Astrocyte (in vitro differentiated cells and primary cell): ENCODE results near the gene ZFYVE28. TPM values are rescaled to one million over a fixed set of nuclear protein-coding genes. Genes with fewer than 3 reads are reported as not detected.

ENCODE experiments used
- DNase-seq: peaks from one replicate; pipeline ENCODE4 v3.0.0-alpha.2; 2010; ENCODE audit warnings: low read depth
- FAIRE-seq: peaks from 2 replicates; lab custom pipeline; 2011; peaks lifted over from hg19 to GRCh38; lab: Jason Lieb, UNC
- H2AFZ ChIP-seq: 2 replicates; pipeline ENCODE4 v1.6.0; 2012; ENCODE audit warnings: low read depth, low read length, inconsistent platforms
- H3K27ac ChIP-seq: 2 replicates; pipeline ENCODE4 v1.5.1; 2011; ENCODE audit warnings: low read depth, low read length, inconsistent platforms
- H3K27me3 ChIP-seq: 2 replicates; pipeline ENCODE4 v1.6.0; 2011; ENCODE audit warnings: low read length, inconsistent platforms; ENCODE audit not compliant: insufficient read depth
- H3K36me3 ChIP-seq: 2 replicates; pipeline ENCODE4 v1.5.1; 2011; ENCODE audit warnings: low read length, inconsistent platforms; ENCODE audit not compliant: insufficient read depth
- H3K4me1 ChIP-seq: 2 replicates; pipeline ENCODE4 v1.5.1; 2011; ENCODE audit warnings: low read length, inconsistent platforms; ENCODE audit not compliant: insufficient read depth
- H3K4me2 ChIP-seq: 2 replicates; pipeline ENCODE4 v1.6.0; 2012; ENCODE audit warnings: low read length, inconsistent platforms
- H3K4me3 ChIP-seq: 2 replicates; pipeline ENCODE4 v1.5.1; 2011; ENCODE audit warnings: low read depth, mild to moderate bottlenecking, low read length, inconsistent platforms; ENCODE audit not compliant: insufficient read depth
- H3K79me2 ChIP-seq: 2 replicates; pipeline ENCODE4 v1.6.0; 2012; ENCODE audit warnings: mild to moderate bottlenecking, low read length, inconsistent platforms; ENCODE audit not compliant: insufficient read depth
- H3K9ac ChIP-seq: 2 replicates; pipeline ENCODE4 v1.6.0; 2012; ENCODE audit warnings: mild to moderate bottlenecking, low read length, inconsistent platforms
- H3K9me3 ChIP-seq: 2 replicates; pipeline ENCODE4 v1.5.1; 2012; ENCODE audit warnings: low read depth, mild to moderate bottlenecking, low read length, inconsistent platforms; ENCODE audit not compliant: insufficient read depth
- H4K20me1 ChIP-seq: 2 replicates; pipeline ENCODE4 v1.6.0; 2012; ENCODE audit warnings: low read length, inconsistent platforms; ENCODE audit not compliant: insufficient read depth
- H3K27ac Mint-ChIP-seq: one replicate; pipeline ENCODE4 v1.8.0; 2021; ENCODE audit warnings: mild to moderate bottlenecking, mixed read lengths; ENCODE audit not compliant: unreplicated experiment
- H3K27me3 Mint-ChIP-seq: one replicate; pipeline ENCODE4 v1.8.0; 2021; ENCODE audit warnings: low read depth, mixed read lengths; ENCODE audit not compliant: unreplicated experiment
- H3K36me3 Mint-ChIP-seq: one replicate; pipeline ENCODE4 v1.8.0; 2021; ENCODE audit warnings: low read depth, mixed read lengths; ENCODE audit not compliant: unreplicated experiment
- H3K4me1 Mint-ChIP-seq: one replicate; pipeline ENCODE4 v1.8.0; 2021; ENCODE audit warnings: low read depth, mixed read lengths; ENCODE audit not compliant: unreplicated experiment
- H3K4me3 Mint-ChIP-seq: one replicate; pipeline ENCODE4 v1.8.0; 2021; ENCODE audit warnings: mild to moderate bottlenecking, moderate library complexity, mixed read lengths; ENCODE audit not compliant: unreplicated experiment
- H3K9me3 Mint-ChIP-seq: one replicate; pipeline ENCODE4 v1.8.0; 2021; ENCODE audit warnings: mild to moderate bottlenecking, mixed read lengths; ENCODE audit not compliant: unreplicated experiment
- EZH2 ChIP-seq: IDR thresholded peaks from 2 replicates; pipeline ENCODE4 v1.6.1; 2012; ENCODE audit warnings: mild to moderate bottlenecking, low read length, inconsistent platforms; ENCODE audit not compliant: insufficient read depth
- total RNA-seq: library from RNA; stranded (reverse); gene quantifications from 2 replicates; pipeline ENCODE4 v1.2.1, GENCODE V29; 2021
- TF ChIP-seq, protein P1 (sequence below): IDR thresholded peaks from 2 replicates; pipeline ENCODE4 v1.5.1; 2011; ENCODE audit warnings: low read depth, mild to moderate bottlenecking, inconsistent platforms, low read length, moderate library complexity; ENCODE audit not compliant: insufficient read depth

ZFYVE28 gene
- total RNA-seq, 1 donor from 2014 or later, result 0.68 TPM

DNA sequence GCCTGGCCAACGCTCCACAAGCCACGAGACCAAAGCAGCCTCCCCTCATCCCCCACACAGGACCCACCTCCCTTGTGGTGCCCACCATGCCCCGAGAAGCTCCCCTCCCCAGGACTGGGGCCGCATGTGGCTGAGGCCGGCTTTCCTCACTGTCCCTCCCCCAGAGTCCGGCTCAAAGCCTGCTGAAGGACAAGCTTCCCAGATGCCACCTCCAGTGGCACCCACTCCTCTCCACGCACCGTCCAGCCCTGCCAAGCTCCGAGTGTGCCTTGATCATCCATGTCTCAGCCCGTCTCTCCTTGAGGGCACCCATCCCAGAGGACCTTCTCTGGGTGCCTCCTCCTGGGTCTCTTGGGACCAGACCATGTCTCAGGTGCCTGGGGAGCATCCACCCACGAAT lies 97.7 kb downstream of the ZFYVE28 start:
- no peak for TF ChIP-seq EZH2
- TF ChIP-seq, protein P1, sequence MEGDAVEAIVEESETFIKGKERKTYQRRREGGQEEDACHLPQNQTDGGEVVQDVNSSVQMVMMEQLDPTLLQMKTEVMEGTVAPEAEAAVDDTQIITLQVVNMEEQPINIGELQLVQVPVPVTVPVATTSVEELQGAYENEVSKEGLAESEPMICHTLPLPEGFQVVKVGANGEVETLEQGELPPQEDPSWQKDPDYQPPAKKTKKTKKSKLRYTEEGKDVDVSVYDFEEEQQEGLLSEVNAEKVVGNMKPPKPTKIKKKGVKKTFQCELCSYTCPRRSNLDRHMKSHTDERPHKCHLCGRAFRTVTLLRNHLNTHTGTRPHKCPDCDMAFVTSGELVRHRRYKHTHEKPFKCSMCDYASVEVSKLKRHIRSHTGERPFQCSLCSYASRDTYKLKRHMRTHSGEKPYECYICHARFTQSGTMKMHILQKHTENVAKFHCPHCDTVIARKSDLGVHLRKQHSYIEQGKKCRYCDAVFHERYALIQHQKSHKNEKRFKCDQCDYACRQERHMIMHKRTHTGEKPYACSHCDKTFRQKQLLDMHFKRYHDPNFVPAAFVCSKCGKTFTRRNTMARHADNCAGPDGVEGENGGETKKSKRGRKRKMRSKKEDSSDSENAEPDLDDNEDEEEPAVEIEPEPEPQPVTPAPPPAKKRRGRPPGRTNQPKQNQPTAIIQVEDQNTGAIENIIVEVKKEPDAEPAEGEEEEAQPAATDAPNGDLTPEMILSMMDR, result no peak
- Histone ChIP-seq H3K36me3 (no peaks in the 10 kb centered on the region), H3K27ac (no peak overlapping the region), H3K9me3 (peaks cover 5% of the 10 kb centered on the region), H3K4me1 (no peaks in the 10 kb centered on the region), H4K20me1 (no peaks in the 10 kb centered on the region), H3K79me2 (no peaks in the 10 kb centered on the region), H3K9ac (no peak overlapping the region), H2AFZ (no peak overlapping the region), H3K4me2 (no peak overlapping the region), H3K27me3 (no peaks in the 10 kb centered on the region), H3K4me3 (no peak overlapping the region)
- peaks cover 2% of the 10 kb centered on the region for H3K4me1 Mint-ChIP-seq
- peaks cover 10% of the 10 kb centered on the region for H3K9me3 Mint-ChIP-seq
- H3K27me3 Mint-ChIP-seq, result peaks cover 15% of the 10 kb centered on the region
- no peak for FAIRE-seq
- no peak for DNase-seq
- no peak overlapping the region for H3K27ac Mint-ChIP-seq
- H3K4me3 Mint-ChIP-seq, result no peak overlapping the region
- no peaks in the 10 kb centered on the region for H3K36me3 Mint-ChIP-seq

DNA sequence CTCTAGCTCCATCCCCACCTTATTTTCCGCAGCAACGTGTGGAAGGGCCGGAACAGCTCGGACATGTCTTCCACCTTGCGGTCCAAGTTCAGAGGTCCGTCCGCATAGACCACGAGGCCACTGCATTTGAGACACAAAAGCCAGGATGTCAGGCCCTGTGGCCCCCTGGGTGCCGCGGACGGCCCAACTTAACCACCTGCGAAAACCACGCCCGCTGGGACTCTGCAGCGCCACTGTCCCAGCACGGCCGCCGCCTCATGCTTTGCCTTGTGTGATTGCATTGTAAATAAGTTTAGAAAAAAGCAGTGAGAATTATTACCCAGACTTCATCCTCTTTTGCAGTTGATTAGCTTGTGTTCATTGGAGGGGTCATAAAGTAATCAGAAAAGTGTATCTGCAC lies 98.3 kb downstream of the ZFYVE28 start:
- H3K27me3 ChIP-seq, result no peaks in the 10 kb centered on the region
- peaks cover 16% of the 10 kb centered on the region for H3K27me3 Mint-ChIP-seq
- no peak overlapping the region for H2AFZ ChIP-seq
- TF ChIP-seq, protein P1, result no peak
- TF ChIP-seq EZH2, result no peak
- no peak overlapping the region for H3K27ac ChIP-seq
- no peak overlapping the region for H3K4me3 ChIP-seq
- no peak for FAIRE-seq
- no peaks in the 10 kb centered on the region for H3K36me3 Mint-ChIP-seq
- H3K36me3 ChIP-seq, result no peaks in the 10 kb centered on the region
- no peaks in the 10 kb centered on the region for H4K20me1 ChIP-seq
- no peak for DNase-seq
- H3K4me2 ChIP-seq, result no peak overlapping the region
- H3K4me1 Mint-ChIP-seq, result peaks cover 2% of the 10 kb centered on the region
- H3K27ac Mint-ChIP-seq, result no peak overlapping the region
- H3K9me3 Mint-ChIP-seq, result peaks cover 8% of the 10 kb centered on the region
- no peaks in the 10 kb centered on the region for H3K79me2 ChIP-seq
- no peak overlapping the region for H3K4me3 Mint-ChIP-seq
- peaks cover 8% of the 10 kb centered on the region for H3K9me3 ChIP-seq
- H3K9ac ChIP-seq, result no peak overlapping the region
- H3K4me1 ChIP-seq, result no peaks in the 10 kb centered on the region

DNA sequence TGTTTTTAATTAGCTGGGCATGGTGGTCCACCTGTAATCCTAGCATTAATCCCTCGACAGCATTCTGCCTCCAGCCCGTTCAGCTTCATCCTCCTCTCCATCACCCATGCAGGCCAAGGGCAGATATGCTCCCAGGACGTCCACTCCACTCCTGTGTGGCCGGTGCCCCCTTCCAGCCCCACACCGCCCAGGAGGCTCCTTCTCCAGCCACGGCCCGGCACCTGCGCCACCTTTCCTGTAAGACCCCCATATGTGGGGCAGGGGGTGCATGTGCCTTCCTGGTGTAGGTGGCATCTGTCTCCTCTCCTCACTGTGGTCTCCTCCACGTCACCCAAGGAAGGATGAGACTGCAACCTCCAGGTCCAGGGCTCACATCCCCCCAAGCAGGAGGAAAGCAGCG lies 99.6 kb downstream of the ZFYVE28 start:
- no peaks in the 10 kb centered on the region for H3K27me3 ChIP-seq

More for the DNA sequence above, 99.6 kb downstream of the ZFYVE28 start:
- no peak overlapping the region for H3K9ac ChIP-seq
- no peak overlapping the region for H3K27ac ChIP-seq
- H3K4me2 ChIP-seq, result no peak overlapping the region
- H3K4me3 ChIP-seq, result no peak overlapping the region
- no peak for FAIRE-seq
- H3K4me1 ChIP-seq, result no peaks in the 10 kb centered on the region
- Mint-ChIP-seq H3K4me3 (no peak overlapping the region), H3K4me1 (peaks cover 2% of the 10 kb centered on the region), H3K9me3 (peaks cover 3% of the 10 kb centered on the region), H3K27ac (no peak overlapping the region), H3K36me3 (no peaks in the 10 kb centered on the region), H3K27me3 (peaks cover 16% of the 10 kb centered on the region)
- H3K36me3 ChIP-seq, result no peaks in the 10 kb centered on the region
- TF ChIP-seq, protein P1, result no peak
- TF ChIP-seq EZH2, result no peak
- H3K79me2 ChIP-seq, result no peaks in the 10 kb centered on the region
- no peak overlapping the region for H2AFZ ChIP-seq
- H3K9me3 ChIP-seq, result peaks cover 3% of the 10 kb centered on the region
- H4K20me1 ChIP-seq, result no peaks in the 10 kb centered on the region
- DNase-seq, result no peak
